GM19467 (cell line): ENCODE results near the gene NPFF.

Experiments
- ATAC-seq: cut with Tn5 transposase; IDR thresholded peaks from one replicate; pipeline ENCODE4 v1.9.1; 2021; ENCODE audit warnings: mild to moderate bottlenecking, moderate library complexity; ENCODE audit not compliant: unreplicated experiment

Gene NPFF

DNA sequence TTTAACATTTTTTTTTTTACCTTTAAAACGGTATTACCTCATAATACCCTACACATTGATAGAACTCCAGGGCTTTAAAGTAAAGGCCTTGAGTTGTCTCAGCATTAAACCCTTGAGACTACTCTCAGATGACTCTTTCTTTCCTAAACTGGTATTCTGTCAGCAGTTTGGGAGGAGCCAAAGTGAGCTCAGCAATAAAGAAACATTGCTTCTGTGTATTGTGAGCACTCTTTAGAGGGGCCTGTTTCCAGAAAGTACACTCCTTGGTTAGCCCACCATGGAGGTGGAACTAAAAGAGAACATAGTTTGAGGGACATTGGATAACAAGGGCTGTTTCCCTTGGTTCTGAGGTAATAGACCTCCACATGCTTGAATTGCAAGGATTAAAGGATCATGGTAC lies 28.4 kb downstream of the NPFF start:
- ATAC-seq = no peak

- no peak for ATAC-seq
Observed at GRCh38 chr12:53476769-53477209, 30.5 kb downstream of the NPFF start.

DNA sequence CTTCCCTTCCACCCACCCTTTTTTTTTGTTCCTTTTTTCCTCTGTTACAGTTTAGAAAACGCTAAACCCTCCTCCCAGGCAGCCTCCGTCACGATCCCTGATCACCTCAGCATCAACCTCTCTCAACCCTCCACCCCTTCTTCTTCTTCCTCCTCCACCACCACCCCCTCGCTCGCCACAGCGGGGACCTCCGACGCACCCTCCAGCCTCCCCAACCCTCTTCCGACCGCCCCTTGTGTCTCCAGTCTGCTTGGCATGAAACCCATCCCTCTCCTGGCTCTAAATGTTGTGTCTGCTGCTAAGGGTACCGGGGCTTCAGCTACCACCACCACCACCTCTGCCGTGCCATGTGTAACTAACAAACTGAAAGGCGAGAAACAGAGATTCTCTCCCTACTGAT lies 32.5 kb downstream of the NPFF start:
- no peak for ATAC-seq

GRCh38 chr12:53474077-53474476 lies 33.2 kb downstream of the NPFF start:
- ATAC-seq = no peak

- no peak for ATAC-seq
Observed at GRCh38 chr12:53472056-53472582, 35.2 kb downstream of the NPFF start.

DNA sequence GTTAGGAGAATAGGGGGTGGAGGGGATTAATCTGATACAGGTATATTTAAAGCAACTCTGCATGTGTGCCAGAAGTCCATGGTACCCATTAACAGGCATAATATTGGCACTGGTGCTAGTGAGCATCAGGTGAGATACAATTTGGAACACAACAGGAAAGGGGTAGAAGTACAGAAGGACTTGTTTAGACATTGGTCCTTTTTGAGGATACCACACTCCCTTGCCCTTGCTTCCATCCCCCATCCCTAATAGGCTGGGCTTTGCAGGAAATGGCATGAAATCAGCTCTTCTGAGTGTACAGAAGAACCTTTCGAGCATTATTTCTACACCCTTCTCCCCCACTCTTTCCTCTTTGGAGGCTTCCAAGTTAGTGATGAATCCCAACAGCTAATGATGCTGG lies 39.0 kb downstream of the NPFF start:
- no peak for ATAC-seq

GRCh38 chr12:53467880-53468279 lies 39.4 kb downstream of the NPFF start:
- ATAC-seq = no peak

DNA sequence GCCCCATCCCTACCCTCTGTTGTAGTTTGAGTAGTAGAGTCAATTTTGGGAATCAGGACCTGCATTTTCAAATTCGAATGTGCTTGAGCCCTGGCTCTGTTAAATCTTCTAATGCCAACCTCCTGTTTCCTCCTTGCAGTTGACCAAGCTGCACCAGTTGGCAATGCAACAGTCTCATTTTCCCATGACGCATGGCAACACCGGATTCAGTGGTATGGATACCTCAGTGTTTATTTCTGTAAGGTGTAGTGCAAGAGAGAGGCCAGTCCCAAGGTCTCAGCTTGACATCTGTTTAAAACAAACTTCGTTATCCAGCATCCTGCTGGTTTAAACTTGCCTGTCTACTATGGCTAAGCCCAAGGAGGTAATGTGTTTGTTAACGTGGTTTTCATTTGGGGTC lies 40.2 kb downstream of the NPFF start:
- no peak for ATAC-seq

GRCh38 chr12:53466640-53467039 lies 40.6 kb downstream of the NPFF start:
- no peak for ATAC-seq

DNA sequence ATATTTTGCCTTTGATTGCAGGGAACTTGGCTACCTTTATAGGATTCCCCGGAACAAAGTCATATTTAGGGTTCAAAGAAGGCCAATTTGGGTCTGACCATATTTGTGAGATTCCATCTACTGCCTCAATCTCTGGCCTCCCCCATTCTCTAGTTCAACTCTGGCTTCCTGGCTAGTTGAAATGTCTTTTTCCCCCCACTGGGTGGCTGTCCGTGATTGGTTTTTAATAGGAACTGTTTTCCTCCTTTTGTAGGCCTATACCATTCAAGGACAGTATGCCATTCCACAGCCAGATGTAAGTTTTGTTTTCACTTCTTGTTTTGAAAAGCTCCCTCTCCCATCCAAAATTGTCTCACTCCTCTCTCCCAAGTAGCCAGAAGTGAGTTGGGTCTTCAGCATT lies 41.6 kb downstream of the NPFF start:
- ATAC-seq = no peak

- ATAC-seq = no peak
Observed at GRCh38 chr12:53464685-53465418, 42.4 kb downstream of the NPFF start.

GRCh38 chr12:53463802-53464560 lies 43.3 kb downstream of the NPFF start:
- ATAC-seq = no peak

GRCh38 chr12:53462935-53463334 lies 44.3 kb downstream of the NPFF start:
- ATAC-seq = no peak

- ATAC-seq = no peak
Observed at GRCh38 chr12:53461591-53461990, 45.7 kb downstream of the NPFF start.

- no peak for ATAC-seq
Observed at GRCh38 chr12:53461059-53461458, 46.2 kb downstream of the NPFF start.

GRCh38 chr12:53459097-53459496 lies 48.2 kb downstream of the NPFF start:
- ATAC-seq = no peak
